ENCODE results near the gene LRRC56.

LRRC56 gene

GRCh38 chr11:520428-521176, 16.7 kb upstream of the LRRC56 start:
- DNase-seq (ENCODE audit: low spot score), result no peak

- no peak for DNase-seq (ENCODE audit: low spot score)
Measured at GRCh38 chr11:521177-521688, 16.1 kb upstream of the LRRC56 start.

- DNase-seq (ENCODE audit: low spot score), result no peak
Measured at GRCh38 chr11:526192-526591, 11.1 kb upstream of the LRRC56 start.

GRCh38 chr11:528166-528814, 9.0 kb upstream of the LRRC56 start:
- DNase-seq (ENCODE audit: low spot score), result no peak

- no peak for DNase-seq (ENCODE audit: low spot score)
Measured at GRCh38 chr11:528815-529727, 8.3 kb upstream of the LRRC56 start.

GRCh38 chr11:529728-530411, 7.5 kb upstream of the LRRC56 start:
- no peak for DNase-seq (ENCODE audit: low spot score)

- no peak for DNase-seq (ENCODE audit: low spot score)
Measured at GRCh38 chr11:530960-531831, 6.1 kb upstream of the LRRC56 start.

- DNase-seq (ENCODE audit: low spot score), result no peak
Measured at GRCh38 chr11:531919-532526, 5.3 kb upstream of the LRRC56 start.

GRCh38 chr11:532527-532985, 4.8 kb upstream of the LRRC56 start:
- no peak for DNase-seq (ENCODE audit: low spot score)

GRCh38 chr11:532986-533585, 4.2 kb upstream of the LRRC56 start:
- DNase-seq (ENCODE audit: low spot score), result no peak

GRCh38 chr11:533586-534395, 3.5 kb upstream of the LRRC56 start:
- DNase-seq (ENCODE audit: low spot score), result no peak

GRCh38 chr11:534396-535209, 2.7 kb upstream of the LRRC56 start:
- peak; percentile 33 for DNase-seq (ENCODE audit: low spot score)

GRCh38 chr11:535210-535518, 2.2 kb upstream of the LRRC56 start:
- no peak for DNase-seq (ENCODE audit: low spot score)

- DNase-seq (ENCODE audit: low spot score), result peak; percentile 95
Measured at GRCh38 chr11:535519-536454, 1.5 kb upstream of the LRRC56 start, which contains the start of gene HRAS. TSS of gene HRAS (minus strand) at chr11:535576.

GRCh38 chr11:537622-538430, 499 bp downstream of the LRRC56 start:
- DNase-seq (ENCODE audit: low spot score), result no peak

- DNase-seq (ENCODE audit: low spot score), result no peak
Measured at GRCh38 chr11:538431-539051, 1.2 kb downstream of the LRRC56 start.

All from activated CD4-positive, alpha-beta T cell treated with anti-CD3 and anti-CD28 coated beads, Interleukin-2, Interleukin-4, amounts not matched to agents 100 ng/mL and 50 ng/mL, durations not matched to agents 16 hours and 8 hours (primary cell).